NCI-H345 treated with DMSO at 0.1 percent for 48 hours (cell line): ENCODE data around the gene ATP6V0D1.

Experiments
- DNase-seq: peaks from one replicate; lab custom pipeline; 2025; ENCODE audit not compliant: unreplicated experiment; lab: John Stamatoyannopoulos, UW

Gene ATP6V0D1

DNA sequence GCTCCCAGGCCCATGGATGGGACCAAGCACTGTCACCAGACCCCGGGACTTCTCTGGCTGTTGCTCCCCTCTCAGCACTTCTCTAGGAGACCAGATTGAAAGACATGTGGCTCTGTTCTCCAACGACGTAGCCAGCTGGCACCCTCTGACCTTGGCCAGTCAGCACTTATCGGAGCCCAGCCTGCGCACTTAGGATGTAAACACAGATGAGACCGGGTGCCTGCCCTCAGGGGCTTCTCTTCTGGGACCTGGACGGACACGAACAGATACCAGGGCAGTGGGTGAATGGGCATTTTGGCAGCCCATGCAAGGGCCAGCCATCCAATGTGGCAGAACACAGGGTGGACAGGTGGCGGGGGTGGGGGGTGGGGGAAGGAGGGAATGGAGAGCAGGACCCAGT, 71.3 kb downstream of the ATP6V0D1 start:
- DNase-seq: no peak

DNA sequence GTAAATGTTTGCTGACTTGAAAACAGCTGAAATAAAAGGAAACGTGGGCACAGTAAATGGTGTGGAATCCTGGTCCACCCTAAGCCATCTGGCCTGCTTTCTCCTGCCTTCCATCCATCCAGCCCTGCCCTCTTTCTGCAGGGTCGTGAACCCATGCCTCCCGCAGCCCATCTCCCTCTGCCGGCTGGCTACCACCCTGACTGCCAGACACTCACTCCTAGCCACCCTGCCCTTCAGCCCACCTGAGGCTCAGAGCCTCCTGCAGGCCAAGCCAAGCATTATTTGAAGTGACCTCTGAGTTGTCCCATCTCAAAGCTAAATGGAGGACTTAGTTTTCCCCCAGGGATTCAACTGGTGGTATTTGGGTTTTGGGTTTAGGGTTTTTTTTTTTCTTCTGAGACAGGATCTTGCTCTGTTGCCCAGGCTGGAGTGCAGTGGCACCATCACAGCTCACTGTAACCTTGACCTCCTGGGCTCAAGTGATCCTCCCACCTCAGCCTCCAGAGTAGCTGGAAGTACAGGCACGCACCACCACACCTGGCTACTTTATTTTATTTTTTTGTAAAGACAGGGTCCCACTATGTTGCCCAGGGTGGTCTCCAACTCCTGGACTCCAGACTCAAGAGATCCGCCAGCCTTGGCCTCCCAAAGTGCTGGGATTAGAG, 73.0 kb downstream of the ATP6V0D1 start:
- no peak for DNase-seq

- no peak for DNase-seq
Measured at GRCh38 chr16:67407176-67407787, 73.7 kb downstream of the ATP6V0D1 start.

- no peak for DNase-seq
Measured at GRCh38 chr16:67406111-67406971, 74.6 kb downstream of the ATP6V0D1 start.

DNA sequence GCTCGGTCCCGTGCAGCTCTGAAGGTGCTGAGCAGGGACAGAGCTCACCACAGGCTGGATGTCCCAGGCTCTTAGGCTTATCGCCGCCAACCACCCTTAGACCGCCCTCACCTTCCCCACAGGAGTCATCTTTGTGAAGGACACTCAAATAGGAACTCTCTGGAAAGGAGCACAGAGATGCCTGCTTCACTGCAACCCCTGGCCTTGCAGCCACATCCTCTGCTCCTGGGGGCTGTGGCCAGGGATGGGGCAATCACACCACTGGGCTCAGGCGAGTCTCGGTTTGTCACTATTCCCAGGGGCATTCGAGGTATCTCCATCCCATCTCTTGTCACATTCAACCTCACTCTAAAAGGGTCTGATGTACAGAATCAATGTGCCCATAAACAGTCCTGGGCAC, 75.6 kb downstream of the ATP6V0D1 start:
- DNase-seq: no peak

DNA sequence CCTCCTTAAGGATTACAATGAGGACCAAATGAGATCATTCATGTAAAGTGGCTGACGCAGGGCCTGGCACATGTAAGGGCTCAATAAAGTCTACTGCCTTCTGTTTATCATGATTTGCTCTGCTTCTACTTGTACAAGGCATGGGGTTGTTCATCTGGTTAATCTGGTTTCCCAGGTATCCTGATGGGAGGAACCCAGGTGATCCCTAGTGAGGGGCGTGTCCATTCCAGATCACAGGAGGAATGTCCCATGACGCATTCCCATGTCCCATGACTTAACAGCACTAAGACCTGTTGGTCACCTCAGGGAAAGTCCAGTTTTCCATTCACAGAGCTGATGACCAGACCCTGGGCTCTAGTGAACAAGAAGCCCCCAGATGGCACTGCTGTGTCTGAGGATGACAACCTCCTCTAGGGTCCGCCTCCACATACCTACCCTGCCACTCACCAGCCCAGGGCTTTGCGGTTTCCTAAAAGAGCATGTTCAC, 76.2 kb downstream of the ATP6V0D1 start:
- DNase-seq: no peak

- DNase-seq: no peak
Measured at GRCh38 chr16:67403976-67404555, 76.9 kb downstream of the ATP6V0D1 start.

DNA sequence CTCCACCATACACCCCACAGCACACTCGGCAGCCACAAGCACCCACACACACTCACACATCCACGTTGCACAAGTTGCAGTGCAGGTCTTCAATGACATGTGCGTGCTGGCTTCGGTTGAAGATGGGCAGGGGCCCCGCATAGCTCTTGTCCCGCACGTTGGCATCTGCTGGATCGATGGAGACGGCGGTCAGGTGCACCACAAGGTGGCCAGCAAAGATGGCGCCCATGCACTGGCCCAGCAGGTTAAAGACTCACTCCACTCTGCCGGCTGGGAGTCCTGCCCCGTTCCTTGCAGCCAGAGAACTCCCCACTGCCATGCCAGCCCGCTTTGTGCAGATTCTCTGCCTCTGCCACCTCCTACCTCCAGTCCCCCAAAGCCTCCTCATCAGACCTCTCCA, 80.1 kb downstream of the ATP6V0D1 start:
- DNase-seq: no peak

GRCh38 chr16:67399749-67400704, 80.9 kb downstream of the ATP6V0D1 start:
- peak; percentile 66 for DNase-seq

DNA sequence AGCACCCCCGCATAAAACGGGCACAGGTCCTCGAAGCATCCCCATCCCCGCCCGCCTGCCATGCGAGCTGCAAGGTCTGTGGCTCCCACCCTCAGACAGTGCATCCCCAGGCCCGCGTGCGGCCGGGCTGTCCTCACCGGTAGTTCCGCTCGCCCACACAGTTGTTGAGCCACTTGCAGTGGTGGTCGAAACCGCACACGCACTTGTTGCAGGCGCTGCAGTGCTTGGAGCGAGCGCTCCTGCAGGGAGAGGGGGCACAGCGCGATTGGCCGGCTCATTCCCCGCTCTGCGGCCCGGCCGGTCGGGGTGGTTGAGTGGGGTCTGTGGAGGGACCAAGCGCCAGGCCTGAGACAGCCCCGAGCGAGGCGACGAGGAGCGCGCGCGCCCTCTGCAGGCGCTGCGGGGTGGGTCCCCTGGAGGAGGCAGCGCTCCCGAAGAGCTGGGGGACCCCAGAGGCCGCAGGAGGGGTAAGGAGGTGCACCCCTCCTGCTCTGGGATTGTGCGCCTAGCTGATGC, 81.7 kb downstream of the ATP6V0D1 start:
- DNase-seq: no peak

DNA sequence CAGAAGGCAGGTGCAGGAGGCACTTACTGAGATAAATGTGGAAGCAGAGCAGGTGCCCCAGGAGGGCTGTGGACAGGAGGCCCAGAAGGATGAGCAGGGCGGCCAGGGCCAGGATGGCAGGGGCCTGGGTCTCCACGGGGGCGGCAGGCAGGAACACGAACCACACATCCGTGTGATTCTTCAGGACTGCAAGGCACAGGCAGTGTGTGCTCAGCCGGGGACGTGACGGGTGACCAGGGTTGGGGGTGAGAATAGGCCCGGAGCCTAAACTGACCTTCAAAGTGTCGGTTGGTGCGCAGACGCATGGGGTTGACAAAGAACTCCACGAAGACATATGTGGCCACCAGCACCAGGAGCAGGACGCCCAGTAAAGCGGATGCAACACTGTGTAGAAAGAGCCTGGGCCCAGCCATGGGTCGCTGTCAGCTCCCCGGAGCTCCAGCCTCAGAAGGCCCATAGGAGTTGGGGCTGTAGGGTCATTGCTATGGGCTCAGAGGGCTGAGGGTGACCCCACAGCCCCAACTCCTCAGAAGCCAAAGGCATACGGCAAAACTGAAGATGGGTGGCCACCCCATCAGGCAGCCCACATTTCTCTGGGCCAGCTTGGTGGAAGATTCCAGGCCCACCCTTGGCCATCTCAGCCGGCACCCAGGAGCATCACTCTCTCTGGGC, 82.3 kb downstream of the ATP6V0D1 start:
- DNase-seq: no peak

DNA sequence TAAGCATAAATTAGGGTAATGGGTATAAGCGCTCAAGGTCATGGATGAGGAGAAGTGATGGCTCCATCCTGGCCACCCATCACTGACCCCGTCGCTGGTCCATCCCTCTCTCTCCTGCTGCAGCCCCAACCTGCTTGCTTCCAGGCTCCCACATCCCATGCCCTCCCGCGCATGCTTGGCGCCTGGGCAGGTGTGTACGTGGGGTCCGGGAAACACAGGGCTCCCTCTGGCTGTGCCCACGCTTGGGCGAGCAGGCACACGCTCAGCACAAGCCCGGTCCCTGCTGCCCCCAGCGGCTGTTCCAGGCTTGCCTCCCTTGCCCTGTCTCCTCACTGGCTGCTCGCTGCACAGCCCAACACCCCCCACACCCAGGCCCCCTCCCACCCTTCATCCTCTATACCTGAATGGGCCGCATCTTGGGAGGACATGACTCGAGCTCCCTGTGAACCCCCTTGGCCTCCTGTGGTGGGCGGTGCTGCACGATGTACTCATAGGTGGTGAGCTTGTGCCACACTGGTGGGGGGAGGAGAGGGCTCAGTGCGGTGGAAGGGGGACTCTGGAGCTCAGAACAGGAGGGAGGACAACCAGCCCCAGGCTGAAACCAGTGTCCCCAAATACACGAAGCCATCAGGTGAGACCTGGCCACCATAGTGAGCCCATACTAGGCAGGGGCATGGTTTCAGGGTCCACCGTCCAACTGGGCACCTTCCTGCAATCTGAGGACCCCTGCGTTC, 83.0 kb downstream of the ATP6V0D1 start:
- no peak for DNase-seq

- DNase-seq: no peak
Measured at GRCh38 chr16:67397036-67397801, 83.7 kb downstream of the ATP6V0D1 start.

- DNase-seq: peak; percentile 61
Measured at GRCh38 chr16:67396159-67397035, 84.6 kb downstream of the ATP6V0D1 start.

GRCh38 chr16:67395458-67396158, 85.3 kb downstream of the ATP6V0D1 start:
- DNase-seq: peak; percentile 90

- no peak for DNase-seq
Measured at GRCh38 chr16:67395105-67395457, 85.9 kb downstream of the ATP6V0D1 start.
